ENCODE data around the gene ARHGAP9.

DNA sequence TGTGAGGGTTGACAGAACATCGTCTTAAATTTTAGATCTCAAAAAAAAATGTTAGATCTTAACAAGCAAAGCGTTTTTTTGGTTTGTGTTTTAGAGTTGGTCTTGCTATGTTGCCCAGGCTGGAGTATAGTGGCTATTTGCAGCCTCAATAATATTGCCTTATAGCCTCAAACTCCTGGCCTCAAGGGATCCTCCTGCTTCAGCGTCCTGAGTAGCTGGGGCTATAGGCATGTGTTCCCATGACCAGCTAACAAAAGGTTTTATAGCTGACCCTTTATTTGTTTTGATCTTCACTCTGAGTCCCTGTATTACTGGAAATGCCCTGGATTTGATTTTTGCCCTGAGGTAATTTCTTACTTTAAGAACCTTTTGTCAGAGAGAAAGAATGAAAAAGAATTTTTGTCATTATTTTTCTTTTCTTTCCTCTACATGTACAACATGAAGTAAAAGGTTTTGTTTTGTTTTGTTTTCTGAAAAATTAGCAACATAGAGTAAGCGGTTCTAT lies 39.9 kb downstream of the ARHGAP9 start:
- no peak for TF ChIP-seq CTCF (IDR thresholded peaks at IDR 0.05 in 8 of 11, conservative IDR thresholded peaks at IDR 0.05 in 3 of 11)
- TF ChIP-seq POLR2AphosphoS5 (IDR thresholded peaks at IDR 0.05), result no peak
